ENCODE measurements around the gene LAMA2.

DNA sequence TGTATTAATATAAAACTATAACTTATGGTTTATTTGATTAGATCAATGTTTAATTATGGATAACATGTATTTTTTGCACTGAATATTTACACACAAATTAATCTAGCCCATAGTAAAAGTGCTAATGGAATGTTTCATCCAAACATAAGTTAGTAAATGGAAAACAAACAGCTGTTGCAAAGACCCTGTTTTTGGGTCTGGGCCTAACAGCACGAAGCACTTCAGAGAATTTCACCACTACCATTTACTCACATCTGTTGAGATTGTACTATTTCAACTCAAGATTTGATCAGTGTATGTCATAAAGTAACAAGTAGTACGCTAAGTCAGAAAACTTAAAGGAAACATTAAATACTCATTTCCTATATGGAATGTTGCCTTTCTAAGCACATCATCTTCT is 359.6 kb downstream of the LAMA2 start:
- TF ChIP-seq, protein P1, sequence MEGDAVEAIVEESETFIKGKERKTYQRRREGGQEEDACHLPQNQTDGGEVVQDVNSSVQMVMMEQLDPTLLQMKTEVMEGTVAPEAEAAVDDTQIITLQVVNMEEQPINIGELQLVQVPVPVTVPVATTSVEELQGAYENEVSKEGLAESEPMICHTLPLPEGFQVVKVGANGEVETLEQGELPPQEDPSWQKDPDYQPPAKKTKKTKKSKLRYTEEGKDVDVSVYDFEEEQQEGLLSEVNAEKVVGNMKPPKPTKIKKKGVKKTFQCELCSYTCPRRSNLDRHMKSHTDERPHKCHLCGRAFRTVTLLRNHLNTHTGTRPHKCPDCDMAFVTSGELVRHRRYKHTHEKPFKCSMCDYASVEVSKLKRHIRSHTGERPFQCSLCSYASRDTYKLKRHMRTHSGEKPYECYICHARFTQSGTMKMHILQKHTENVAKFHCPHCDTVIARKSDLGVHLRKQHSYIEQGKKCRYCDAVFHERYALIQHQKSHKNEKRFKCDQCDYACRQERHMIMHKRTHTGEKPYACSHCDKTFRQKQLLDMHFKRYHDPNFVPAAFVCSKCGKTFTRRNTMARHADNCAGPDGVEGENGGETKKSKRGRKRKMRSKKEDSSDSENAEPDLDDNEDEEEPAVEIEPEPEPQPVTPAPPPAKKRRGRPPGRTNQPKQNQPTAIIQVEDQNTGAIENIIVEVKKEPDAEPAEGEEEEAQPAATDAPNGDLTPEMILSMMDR (IDR thresholded peaks at IDR 0.05 in 8 of 11, conservative IDR thresholded peaks at IDR 0.05 in 3 of 11): no peak
- no peak for TF ChIP-seq POLR2A (IDR thresholded peaks at IDR 0.05)

All from spleen (tissue), 7 donors.